SKM-1 (cell line): ENCODE data around the gene DPH5.
"Not testable (repeated sequence)": the region's sequence is repeated elsewhere in the genome, so short reads cannot be mapped to it uniquely, and the experiment has no call there.

Source experiments
- DNase-seq: peaks from one replicate; lab custom pipeline; 2025; ENCODE audit not compliant: unreplicated experiment; lab: John Stamatoyannopoulos, UW

The DPH5 gene, protein sequence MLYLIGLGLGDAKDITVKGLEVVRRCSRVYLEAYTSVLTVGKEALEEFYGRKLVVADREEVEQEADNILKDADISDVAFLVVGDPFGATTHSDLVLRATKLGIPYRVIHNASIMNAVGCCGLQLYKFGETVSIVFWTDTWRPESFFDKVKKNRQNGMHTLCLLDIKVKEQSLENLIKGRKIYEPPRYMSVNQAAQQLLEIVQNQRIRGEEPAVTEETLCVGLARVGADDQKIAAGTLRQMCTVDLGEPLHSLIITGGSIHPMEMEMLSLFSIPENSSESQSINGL

DNA sequence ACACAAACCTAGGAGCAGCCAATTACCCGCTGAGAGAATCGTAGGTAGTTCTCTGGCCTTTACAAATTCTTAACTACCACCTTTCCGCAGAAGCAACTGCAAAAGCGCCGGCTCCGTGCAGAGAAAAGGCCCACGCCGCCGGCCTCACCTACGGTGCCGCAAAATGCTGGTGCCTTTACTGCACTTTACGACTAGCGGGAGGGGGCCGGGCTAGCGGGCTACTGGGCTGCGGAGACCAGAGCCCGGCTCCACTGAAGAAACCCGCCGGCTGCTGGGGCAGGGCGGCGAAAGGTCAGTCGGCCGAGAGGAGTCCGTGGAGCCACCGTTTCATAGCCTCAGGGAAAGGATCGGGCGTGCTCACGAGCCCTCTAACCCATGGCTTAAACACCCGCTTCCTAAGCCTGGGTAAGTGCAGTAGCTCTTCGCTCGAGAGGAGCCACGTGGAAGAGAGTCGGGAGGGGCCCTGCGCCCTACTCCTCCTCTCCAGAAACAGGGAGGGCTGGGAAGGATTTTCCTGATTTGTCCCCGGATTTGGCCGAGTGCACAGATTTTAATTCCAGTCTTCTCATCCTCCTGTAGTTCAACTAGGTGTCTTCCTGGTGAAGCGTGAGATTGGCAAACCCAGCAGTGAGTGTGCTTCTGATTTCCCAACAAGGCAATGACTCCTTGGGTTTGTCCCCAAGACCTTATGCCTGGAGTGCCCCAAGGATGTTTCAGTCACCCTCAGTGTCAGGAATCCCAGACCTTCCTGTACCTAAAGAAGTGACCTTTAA lies at the start of gene DPH5:
Gene DPH5, minus strand, starts transcription at position 128 of the 773 bp plus-strand sequence. CDS start 341 bp downstream, outside the sequence.
- DNase-seq, result peak; percentile 61

DNA sequence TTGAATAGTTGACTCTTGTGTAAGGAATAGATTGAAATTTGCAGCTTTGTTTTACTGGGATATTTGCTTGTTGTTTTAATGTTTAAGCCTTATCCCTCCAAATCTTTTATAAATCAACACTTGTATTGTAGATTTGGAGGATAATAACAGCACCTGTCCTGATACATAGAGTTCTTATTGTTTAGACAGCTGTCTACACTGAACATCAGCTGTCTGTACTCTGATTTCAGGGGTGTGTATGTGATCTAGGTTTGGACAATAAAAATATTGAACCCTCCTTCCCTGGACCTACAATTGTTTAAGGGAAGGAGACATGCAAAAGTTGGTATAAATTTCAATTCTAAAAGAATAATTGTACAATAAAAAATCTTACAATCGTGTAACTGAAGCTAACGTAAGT lies 48.3 kb upstream of the DPH5 start:
- DNase-seq, result no peak

DNA sequence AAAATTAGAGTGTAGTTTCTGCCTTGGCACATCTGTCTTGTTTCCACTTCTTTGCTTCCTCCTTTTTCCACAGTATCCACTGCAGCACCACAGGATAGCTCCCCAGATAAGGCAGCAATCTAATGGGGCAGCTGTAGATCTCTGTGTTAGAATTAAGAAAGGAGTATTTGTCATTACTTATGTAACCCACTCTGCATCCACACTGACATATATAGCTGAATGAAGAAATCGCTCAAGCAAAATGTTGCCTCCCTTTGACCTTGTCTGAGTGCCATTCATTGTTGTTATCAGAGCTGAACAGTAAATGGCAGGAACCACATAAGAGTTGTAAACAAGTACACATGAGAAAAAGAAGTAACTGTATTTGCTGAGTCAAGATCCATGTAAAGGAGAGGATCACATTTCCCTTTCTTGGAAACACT lies 45.9 kb upstream of the DPH5 start:
- DNase-seq, result no peak

DNA sequence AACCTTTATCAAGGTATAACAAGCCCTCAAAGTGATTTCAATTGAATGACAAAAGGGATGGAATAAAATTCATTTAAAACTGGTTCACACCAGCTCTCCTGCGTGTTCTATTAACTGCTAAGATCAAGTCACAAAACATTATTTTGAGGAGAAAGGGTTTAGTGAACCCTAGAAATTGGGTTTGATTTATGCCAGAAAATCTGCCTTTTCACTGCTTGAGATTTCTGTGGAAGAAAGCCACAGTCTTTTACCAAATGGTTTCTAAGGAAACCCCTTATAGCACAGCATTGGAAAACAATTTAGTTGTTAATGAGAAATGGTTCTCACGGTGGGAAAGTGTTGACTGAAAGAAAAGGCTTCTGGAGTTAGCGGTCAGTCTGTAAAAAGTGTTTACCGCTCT lies 43.6 kb upstream of the DPH5 start:
- no peak for DNase-seq

DNA sequence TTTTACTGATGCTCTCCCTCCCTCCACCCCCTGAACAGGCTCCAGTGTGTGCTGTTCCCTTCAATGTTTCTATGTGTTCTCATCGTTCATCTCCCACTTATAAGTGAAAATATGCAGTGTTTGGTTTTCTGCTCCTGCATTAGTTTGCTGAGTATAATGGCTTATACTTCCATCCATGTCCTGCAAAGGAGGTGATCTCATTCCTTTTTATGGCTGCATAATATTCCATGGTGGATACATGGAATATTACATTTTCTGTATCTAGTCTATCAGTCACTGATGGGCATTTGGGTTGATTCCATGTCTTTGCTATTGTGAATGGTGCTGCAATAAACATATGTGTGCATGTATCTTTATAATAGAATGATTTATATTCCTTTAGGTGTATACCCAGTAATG lies 41.4 kb upstream of the DPH5 start:
- DNase-seq, result not testable (repeated sequence)

DNA sequence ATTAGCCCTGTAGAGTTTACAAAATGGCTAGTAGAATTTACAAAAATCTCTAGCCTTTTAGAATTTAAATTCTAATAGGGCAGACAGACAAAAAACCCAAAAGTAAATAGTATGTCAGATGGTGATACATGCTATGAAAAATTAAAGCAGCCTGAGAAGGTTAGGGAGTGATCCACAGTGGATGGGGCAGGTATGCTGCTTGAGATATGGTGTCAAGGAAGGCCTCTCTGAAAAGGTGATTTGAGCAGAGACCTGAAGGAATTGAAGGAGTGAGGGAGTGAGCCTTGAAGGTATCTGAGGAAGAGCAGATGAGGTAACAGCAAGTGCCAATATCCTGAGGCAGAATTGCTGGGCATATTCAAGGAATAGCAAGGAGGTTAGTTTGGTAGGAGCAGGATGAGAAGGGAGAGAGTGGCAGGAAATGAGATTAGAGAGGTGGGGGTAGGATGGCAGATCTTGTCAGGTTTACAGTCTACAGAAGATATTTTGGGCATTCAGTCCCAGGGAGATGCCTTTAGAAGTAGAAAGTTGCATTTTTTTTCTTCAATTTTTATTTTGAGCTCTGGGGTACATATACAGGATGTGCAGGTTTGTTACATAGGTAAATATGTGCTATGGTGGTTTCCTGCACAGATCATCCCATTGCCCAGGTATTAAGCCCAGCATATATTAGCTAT lies 40.8 kb upstream of the DPH5 start:
- no peak for DNase-seq

DNA sequence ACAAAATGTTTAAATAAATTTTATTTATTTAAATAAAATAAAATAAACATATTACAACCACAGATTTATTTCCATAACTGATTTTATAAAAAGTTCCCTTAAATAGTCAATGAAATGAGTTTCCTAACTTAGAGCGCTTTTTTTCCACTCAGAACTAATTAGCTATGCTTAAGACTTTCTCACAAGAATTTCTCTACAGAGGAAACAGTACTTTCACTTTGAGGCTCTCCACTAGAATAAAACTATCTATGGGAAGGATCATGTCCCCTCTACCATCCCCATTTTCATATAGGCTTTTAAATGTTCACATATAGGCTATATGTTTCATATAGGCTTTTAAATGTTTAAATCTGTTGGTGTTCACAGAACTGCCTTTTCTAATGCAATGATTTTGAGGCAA lies 40.0 kb upstream of the DPH5 start:
- no peak for DNase-seq

DNA sequence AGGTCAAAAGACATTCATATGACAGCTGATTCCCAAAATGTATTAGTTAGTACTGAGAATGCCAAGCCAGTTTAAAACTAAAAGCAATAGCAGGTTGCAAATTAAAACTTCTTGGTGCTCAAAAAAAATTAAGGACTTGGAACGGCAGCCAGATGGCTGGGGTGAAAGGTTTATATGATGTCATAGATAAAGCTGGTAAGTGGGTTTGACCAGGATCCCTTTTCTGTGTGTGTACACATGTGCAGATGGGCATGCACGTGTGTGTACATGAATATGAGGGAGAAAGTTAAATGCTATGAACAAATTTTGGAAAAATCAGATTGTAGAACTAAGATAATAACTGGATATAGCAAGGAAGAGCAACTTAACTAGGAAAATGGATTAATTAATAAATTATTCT lies 39.1 kb upstream of the DPH5 start:
- no peak for DNase-seq

DNA sequence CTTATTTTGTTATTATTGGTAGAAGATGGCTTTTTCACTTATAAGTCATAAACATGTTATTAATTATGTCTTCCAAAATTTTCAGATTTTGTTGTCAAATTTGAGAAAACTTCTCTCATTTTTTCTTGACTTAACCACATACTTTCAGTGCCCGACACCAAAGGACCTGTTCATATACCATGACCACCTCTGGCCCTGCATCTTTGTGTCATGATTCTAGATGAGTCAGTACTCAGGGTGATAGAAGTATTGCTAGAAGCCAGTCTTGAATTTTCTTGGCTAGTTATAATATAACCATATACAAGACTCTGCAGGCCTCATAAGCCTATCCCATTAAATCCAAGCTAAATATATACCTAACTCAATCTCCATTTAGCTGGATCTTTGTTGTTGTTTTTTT lies 35.4 kb upstream of the DPH5 start:
- DNase-seq, result no peak

DNA sequence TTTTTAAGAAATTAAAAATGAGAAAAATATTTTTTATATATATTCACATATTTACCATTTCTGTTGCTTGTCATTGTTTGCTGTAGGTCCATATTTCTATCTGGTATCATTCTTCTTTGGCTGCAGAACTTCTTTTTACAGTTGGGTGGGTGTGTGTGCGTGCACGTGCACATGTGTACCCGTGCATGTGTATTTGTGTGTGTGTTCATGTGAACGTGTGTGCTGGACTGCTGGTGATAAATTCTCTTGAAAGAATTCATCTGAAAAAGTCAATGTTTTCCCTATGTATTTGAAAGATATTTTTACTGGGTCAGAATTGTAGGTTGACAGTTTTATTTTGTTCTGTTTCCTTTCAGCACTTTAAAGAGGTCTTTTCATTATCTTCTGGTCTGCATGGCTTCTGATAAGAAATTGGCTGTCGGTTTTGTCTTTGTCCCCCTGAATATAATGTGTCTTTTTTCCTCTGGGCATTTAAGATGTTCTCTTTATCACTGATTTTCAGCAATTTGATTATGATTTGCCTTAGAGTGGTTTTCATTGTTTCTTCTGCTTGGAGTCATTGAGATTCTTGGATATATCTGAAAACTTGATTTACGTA lies 34.5 kb upstream of the DPH5 start:
- no peak for DNase-seq

DNA sequence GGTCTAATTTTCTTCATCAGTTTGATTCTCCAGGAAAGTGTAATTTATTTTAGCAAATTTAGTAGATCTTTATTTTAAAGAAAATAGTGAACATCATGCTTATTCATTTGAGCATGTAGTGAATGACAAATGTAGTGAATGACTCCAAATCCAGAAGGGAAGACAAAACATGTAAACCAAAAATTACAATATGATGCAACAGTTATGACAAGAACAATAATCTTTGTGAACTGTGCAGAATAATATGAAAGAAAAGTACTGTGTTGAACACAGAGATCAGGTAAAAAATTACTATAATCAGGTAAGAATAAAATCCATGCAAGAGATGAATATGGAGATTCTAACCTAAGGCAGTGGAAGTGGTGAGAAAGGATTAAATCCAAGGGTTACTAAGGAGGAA lies 30.0 kb upstream of the DPH5 start:
- DNase-seq, result no peak

DNA sequence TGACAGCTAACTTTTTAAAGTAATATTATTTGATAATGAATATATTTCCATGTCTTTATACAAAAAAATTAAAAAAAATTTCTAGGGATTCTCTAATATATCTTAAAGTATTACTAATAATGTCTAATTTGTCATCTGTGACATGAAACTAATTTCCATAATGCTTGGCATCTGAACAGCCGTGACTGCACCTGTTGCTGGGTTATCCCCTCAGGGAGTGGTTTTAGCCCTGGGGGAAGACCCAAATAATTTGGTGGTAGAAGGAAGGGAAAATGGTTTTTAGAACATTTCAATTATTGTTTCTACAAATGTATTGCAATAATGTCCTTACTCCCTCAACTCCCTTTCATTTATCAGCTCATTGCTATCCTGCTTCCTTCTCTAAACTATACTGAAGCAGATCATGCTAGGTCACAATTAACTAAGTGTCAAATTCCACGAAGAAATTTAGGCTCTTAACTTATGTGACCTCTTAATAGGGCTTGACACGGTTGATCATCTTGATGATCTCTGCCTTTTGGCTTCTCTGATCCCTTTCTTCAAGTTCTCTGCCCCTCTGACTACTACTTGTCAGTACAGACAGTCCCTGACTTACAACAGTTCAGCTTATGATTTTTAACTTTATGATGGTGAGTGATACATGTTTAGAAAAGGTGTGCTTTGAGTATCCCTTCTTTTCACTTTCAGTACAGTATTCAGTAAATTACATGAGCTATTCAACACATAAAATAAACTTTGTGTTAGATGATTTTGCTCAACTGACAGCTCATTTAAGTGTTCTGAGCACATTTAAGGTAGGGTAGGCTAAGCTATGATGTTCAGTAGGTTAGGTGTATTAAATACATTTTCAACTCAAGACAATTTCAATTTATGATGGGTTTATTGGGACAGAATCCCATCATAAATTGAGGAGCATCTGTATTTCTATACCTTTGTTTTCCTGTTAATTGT lies 26.4 kb upstream of the DPH5 start:
- no peak for DNase-seq

DNA sequence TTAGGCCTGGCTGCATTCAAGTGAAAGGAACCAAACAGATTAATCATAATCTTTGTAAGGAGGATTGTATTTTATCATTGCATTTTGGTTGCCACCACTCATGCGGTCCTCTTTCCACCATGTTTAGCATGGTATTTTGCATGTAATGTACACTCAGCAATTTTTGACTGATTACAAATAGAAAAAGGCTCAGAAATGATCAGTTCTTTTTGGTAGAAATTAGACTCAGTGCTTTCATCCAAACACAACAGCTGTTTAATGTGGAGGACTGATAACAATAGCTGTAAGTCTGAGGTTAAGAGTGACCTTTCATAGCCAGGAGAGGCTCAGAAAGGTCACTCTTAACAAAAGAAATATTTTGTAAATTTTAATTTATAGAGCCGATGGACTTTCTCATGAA lies 25.3 kb upstream of the DPH5 start:
- DNase-seq, result no peak

DNA sequence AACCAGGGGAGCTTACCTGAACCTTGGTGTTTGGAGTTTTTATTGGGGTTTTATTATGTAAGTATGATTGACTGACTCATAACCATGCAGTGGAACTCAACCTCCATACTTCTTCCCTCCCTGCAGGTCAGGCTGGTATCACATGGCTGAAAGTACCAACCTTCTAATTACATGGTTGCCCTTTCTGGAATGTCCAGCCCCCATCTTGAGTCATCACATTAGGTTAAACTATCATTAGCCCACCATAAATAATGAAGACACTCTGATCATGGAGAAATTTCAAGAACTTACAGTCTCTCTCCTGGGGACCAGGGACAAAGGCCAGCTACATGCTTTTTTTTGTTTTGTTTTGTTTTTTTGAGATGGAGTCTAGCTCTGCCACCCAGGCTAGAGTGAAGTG lies 19.2 kb upstream of the DPH5 start:
- no peak for DNase-seq

DNA sequence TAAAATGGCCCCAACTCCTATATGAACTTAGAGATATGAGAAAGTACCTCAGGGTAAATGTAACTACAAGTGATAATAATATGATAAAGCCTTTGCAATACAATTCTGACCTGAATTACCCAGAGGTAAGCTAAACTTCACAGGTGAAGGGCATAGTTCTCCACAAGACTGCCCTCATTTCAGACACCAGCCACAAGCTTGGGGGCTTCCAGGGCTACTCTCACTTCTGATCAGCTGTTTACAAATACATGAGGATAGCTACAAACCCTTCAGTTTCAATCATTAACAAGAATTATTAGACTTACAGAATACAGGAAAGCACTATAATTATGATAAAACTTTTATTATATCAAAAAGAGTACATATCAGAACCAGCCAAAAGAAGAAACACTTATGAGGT lies 18.7 kb upstream of the DPH5 start:
- DNase-seq, result no peak

DNA sequence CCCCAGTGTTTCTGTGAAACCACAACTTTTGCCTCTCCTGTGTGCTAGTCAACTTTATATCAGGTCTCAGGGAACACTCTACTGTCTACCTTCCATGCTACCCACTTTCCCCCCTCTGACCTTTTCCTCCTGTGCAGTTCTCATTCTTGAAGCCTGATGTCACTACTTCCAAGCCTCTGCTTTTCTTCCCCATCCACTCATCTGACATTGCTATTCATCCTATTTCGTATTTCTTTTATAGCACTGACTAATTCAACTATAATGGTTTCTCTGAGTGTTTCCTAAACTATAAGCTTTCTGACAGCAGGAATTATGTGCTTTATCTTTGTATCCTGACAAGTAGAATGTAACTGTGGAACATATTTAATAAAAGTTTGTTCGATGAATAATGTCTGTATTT lies 18.2 kb upstream of the DPH5 start:
- no peak for DNase-seq

DNA sequence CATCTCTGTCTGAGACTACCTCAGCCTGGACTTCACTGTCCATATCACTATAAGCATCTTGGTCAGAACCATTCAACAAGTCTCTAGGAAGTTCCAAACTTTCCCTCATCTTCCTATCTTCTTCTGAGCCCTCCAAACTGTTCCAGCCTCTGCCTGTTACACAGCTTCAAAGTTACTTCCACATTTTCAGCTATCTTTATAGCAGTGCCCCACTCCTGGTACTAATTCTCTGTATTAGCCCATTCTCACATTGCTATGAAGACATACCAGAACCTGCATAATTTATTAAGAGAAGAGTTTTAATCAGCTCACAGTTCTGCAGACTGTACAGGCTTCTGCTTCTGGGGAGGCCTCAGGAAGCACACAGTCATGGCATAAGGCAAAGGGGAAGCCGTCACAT lies 15.7 kb upstream of the DPH5 start:
- DNase-seq, result no peak

DNA sequence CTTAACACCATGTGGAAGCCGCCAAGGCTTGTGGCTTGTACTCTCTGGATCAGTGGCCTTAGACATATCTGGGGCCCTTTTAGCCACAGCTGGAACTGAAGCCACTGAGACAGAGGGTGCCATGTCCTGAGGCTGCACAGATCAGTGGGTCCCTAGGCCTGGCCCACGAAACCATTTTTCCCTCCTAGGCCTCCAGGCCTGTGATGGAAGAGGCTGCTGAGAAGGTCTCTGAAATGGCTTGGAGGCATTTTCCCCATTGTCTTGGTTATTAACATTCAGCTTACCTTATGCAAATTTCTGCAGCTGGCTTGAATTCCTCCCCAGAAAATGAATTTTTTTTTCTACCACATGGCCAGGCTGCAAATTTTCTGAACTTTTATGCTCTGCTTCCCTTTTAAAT lies 15.1 kb upstream of the DPH5 start:
- DNase-seq, result no peak

DNA sequence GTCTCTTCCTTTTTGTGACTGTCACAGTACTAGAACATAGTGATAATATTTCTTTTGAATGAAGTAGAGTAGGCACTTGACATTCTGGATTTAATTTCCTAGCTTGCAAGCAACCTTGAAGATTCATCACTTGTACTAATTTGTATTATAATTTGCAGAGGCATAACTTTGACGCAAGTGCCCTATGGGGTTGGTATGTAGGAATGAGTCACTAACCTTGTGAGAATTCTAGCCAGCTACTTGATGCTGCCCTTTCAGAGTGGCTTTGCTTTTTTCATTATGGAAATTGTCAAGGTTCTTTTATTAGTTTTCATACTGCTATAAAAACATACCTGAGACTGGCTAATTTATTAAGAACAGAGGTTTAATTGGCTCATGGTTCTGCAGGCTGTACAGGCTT lies 13.7 kb upstream of the DPH5 start:
- DNase-seq, result no peak

DNA sequence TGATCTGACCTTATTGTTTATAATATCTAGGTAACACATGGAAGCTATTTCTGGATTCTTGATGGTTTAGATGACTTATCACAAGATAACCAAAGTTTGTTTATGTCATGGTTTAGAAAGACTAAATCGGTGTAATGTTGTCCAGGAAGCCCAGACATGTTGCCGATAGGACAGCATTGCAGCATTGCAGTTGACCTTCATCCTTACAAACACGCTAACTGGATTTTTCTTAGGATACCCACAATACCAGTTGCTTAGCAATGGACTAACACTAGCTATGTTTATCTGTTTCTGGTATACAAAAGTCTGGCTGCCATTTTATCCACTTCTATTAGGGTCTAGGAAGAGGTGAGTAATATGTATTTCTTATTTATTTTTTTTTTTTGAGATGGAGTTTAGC lies 11.7 kb upstream of the DPH5 start:
- DNase-seq, result no peak

DNA sequence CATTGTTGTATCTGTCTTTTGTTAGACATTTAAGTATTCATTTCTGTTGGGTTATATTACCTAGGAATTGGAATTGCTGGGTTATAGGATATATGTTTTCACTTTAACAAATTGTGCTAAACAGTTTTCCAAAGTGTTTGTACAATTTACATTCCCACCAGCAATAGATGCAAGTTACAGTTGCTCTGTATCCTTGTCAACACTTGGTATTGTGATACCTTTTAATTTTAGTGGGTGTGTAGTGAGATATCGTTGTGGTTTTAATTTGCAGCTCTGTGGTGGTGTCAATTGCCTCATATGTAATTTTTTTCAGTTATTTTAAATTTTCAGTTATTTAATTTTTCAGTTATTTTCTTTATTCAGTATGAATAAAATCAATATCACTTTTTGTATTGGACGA lies 7.4 kb upstream of the DPH5 start:
- no peak for DNase-seq
